Endothelial cell of umbilical vein (primary cell): Measurements from ENCODE around the gene TMEM97. TPM values are rescaled to one million over a fixed set of nuclear protein-coding genes. Genes with fewer than 3 reads are reported as not detected.

Source experiments
- BruUV-seq: library from RNA; stranded (reverse); fragments of 400-500 nt; replicated peaks from 2 replicates; lab custom pipeline; 2021; lab: Mats Ljungman, UMichigan
- CTCF ChIA-PET: fragments of 300-600, 350-600 bp; sonication (Branson Sonifier 250); formaldehyde crosslinking; loops from one replicate; lab custom pipeline; 2021; ENCODE audit warnings: antibody characterized with exemption, inconsistent platforms; lab: Charles Lee
- POLR2A ChIA-PET: fragments of 300-600, 350-600 bp; sonication (Branson Sonifier 250); formaldehyde crosslinking; loops from one replicate; lab custom pipeline; 2021; ENCODE audit warnings: antibody characterized with exemption, inconsistent platforms; lab: Charles Lee
- DNase-seq: peaks from one replicate; pipeline ENCODE4 v3.0.0-alpha.2; 2011; ENCODE audit warnings: low read depth, low spot score
- FAIRE-seq: peaks from 2 replicates; lab custom pipeline; 2011; peaks lifted over from hg19 to GRCh38; lab: Jason Lieb, UNC
- H2AFZ ChIP-seq: 2 replicates; pipeline ENCODE4 v1.6.0; 2012; ENCODE audit warnings: low read depth, low read length, control low read depth, inconsistent platforms
- H3K27ac ChIP-seq: 2 replicates; pipeline ENCODE4 v1.5.1; 2011; ENCODE audit warnings: low read depth, mild to moderate bottlenecking, control low read depth, low read length, moderate library complexity; ENCODE audit not compliant: insufficient read depth
- H3K27me3 ChIP-seq, 2 experiments: 2 replicates each; pipeline versions ENCODE4 v1.6.0 to v1.6.1; 2011; ENCODE audit warnings: low read length in 2 of 2, mixed read lengths in 1 of 2; ENCODE audit not compliant: control insufficient read depth in 2 of 2, insufficient read depth in 2 of 2
- H3K36me3 ChIP-seq, 2 experiments: 2 replicates in 1 of 2; 3 replicates in 1 of 2; pipeline ENCODE4 v1.5.1; 2011; ENCODE audit warnings: low read length in 2 of 2, mild to moderate bottlenecking in 1 of 2, moderate library complexity in 1 of 2; ENCODE audit not compliant: control insufficient read depth in 2 of 2, insufficient read depth in 2 of 2; ENCODE audit errors: extremely low read depth in 1 of 2
- H3K4me1 ChIP-seq: 3 replicates; pipeline ENCODE4 v1.5.1; 2011; ENCODE audit warnings: mild to moderate bottlenecking, low read length; ENCODE audit not compliant: control insufficient read depth, insufficient read depth; ENCODE audit errors: extremely low read depth
- H3K4me2 ChIP-seq: 2 replicates; pipeline ENCODE4 v1.6.1; 2011; ENCODE audit warnings: low read length, control low read depth, mixed read lengths; ENCODE audit not compliant: insufficient read depth
- H3K4me3 ChIP-seq, 3 experiments: fragments of 200-600 bp in 1 of 3; sonication (generic), shearing (Covaris generic) in 1 of 3; replicated peaks in 1 of 3; 2 replicates each; pipeline ENCODE4 v1.5.1; 2011 to 2016; ENCODE audit warnings: control low read depth in 3 of 3, low read length in 3 of 3, mild to moderate bottlenecking in 2 of 3, inconsistent platforms in 1 of 3, low read depth in 1 of 3, moderate library complexity in 1 of 3; ENCODE audit not compliant: insufficient read depth in 1 of 3
- H3K79me2 ChIP-seq: 2 replicates; pipeline ENCODE4 v1.6.0; 2012; ENCODE audit warnings: low read length, inconsistent platforms; ENCODE audit not compliant: control insufficient read depth, insufficient read depth
- H3K9ac ChIP-seq: replicated peaks from 2 replicates; pipeline ENCODE3; 2011; ENCODE audit warnings: low read length, control low read depth; ENCODE audit not compliant: insufficient read depth; ENCODE audit errors: extremely low read depth
- H3K9me1 ChIP-seq: replicated peaks from 3 replicates; pipeline ENCODE4 v1.6.0; 2011; ENCODE audit warnings: mild to moderate bottlenecking, low read length; ENCODE audit not compliant: control insufficient read depth, insufficient read depth; ENCODE audit errors: extremely low read depth
- H3K9me3 ChIP-seq: replicated peaks from 2 replicates; pipeline ENCODE4 v1.5.1; 2012; ENCODE audit warnings: low read length, inconsistent platforms; ENCODE audit not compliant: control insufficient read depth, insufficient read depth
- H4K20me1 ChIP-seq: replicated peaks from 2 replicates; pipeline ENCODE3; 2011; ENCODE audit warnings: mild to moderate bottlenecking, low read length; ENCODE audit not compliant: control insufficient read depth, insufficient read depth; ENCODE audit errors: extremely low read depth
- CTCF ChIP-seq, 2 donors: IDR thresholded peaks; 1 replicate in 1 of 2; 2 replicates in 1 of 2; pipeline ENCODE4 v1.5.1; 2011; ENCODE audit warnings: low read length in 2 of 2, mild to moderate bottlenecking in 2 of 2, moderate library complexity in 2 of 2, control low read depth in 1 of 2, inconsistent platforms in 1 of 2, low read depth in 1 of 2; ENCODE audit not compliant: insufficient read depth in 1 of 2; ENCODE audit errors: extremely low read depth in 1 of 2
- EZH2 ChIP-seq: IDR thresholded peaks from 2 replicates; pipeline ENCODE4 v1.6.1; 2012; ENCODE audit warnings: borderline replicate concordance, low read depth, mild to moderate bottlenecking, moderate library complexity, low read length, inconsistent platforms; ENCODE audit not compliant: severe bottlenecking
- JUN ChIP-seq: IDR thresholded peaks from 2 replicates; pipeline ENCODE4 v1.6.1; 2011; ENCODE audit warnings: borderline replicate concordance, low read depth; ENCODE audit not compliant: insufficient read length, insufficient read depth
- MAX ChIP-seq: IDR thresholded peaks from 2 replicates; pipeline ENCODE4 v1.6.1; 2011; ENCODE audit not compliant: insufficient read depth, insufficient read length
- MYC ChIP-seq: IDR thresholded peaks from one replicate; pipeline ENCODE4 v1.6.1; 2011; ENCODE audit warnings: mild to moderate bottlenecking, low read depth, low read length
- POLR2A ChIP-seq: IDR thresholded peaks from 2 replicates; pipeline ENCODE4 v1.6.1; 2012; ENCODE audit warnings: low read depth, mild to moderate bottlenecking, control low read depth, low read length
- POLR2AphosphoS5 ChIP-seq: IDR thresholded peaks from 2 replicates; pipeline ENCODE4 v1.6.1; 2012; ENCODE audit warnings: low read depth, mild to moderate bottlenecking, control low read depth, low read length, moderate library complexity; ENCODE audit not compliant: insufficient read depth
- dilution Hi-C: fragments of 300-500 bp; cut with MboI; formaldehyde crosslinking; loops from one replicate; pipeline ENCODE4 v1.15.0; 2019; ENCODE audit warnings: low sequenced_read_pairs; ENCODE audit not compliant: extremely low pct_ligation_motif_present
- intact Hi-C: fragments of 100-400 bp; cut with micrococcal nuclease; formaldehyde crosslinking; loops from one replicate; pipeline ENCODE4 v1.10.0; 2022
- polyA plus RNA-seq, 4 experiments: library from polyadenylated mRNA; depleted of rRNA in 3 of 4; stranded (reverse) in 3 of 4; unstranded in 1 of 4; fragments of >200 nt; gene quantifications; 2 replicates each; pipeline versions ENCODE4 v1.2.1 to v1.2.3, GENCODE V29; 2011 to 2012; ENCODE audit warnings: missing spikeins in 1 of 4
- total RNA-seq: library from RNA; stranded (reverse); gene quantifications from 2 replicates; pipeline ENCODE4 v1.2.3, GENCODE V29; 2021

TMEM97 gene
- total and polyA plus RNA-seq, 2 donors (not counting 3 experiments of a cell fraction or from before 2014, with no cell fraction given): 27.0 to 43.5 TPM

GRCh38 chr17:28279411-28279810 lies 39.6 kb upstream of the TMEM97 start:
- TF ChIP-seq POLR2AphosphoS5 (no peak), EZH2 (no peak), JUN (no peak), MAX (no peak), POLR2A (no peak), MYC (no peak), CTCF (IDR thresholded peaks at IDR 0.05; ENCODE audit: extremely low read depth in 1 of 2, insufficient read depth in 1 of 2, low read depth in 1 of 2, low read length in 2 of 2) (no peak)
- Histone ChIP-seq H2AFZ (no peak overlapping the region), H3K4me2 (no peak overlapping the region), H3K9me3 (no peaks in the 10 kb centered on the region), H3K36me3 (no peaks in the 10 kb centered on the region), H4K20me1 (peaks cover 3% of the 10 kb centered on the region), H3K4me3 (no peak overlapping the region), H3K27me3 (peaks cover 0 to 6% of the 10 kb centered on the region in 2 experiments), H3K4me1 (no peaks in the 10 kb centered on the region), H3K79me2 (no peaks in the 10 kb centered on the region), H3K9me1 (no peaks in the 10 kb centered on the region), H3K27ac (no peak overlapping the region), H3K9ac (no peak overlapping the region)
- dilution Hi-C loops (no loop called here), intact Hi-C loops (no loop called here)
- DNase-seq (no peak), FAIRE-seq (no peak)
- ChIA-PET POLR2A (no interaction called here), CTCF (no interaction called here)
- no TSS peak for BruUV-seq
